ENCODE results near the gene ZNF274. TPM values are rescaled to one million over a fixed set of nuclear protein-coding genes. Genes with fewer than 3 reads are reported as not detected.
"Not testable (repeated sequence)": the region's sequence is repeated elsewhere in the genome, so short reads cannot be mapped to it uniquely, and the experiment has no call there.

The ZNF274 gene
- polyA plus RNA-seq, 1 donor, result 8.3 TPM

- no peak for DNase-seq (ENCODE audit: low read depth)
Measured at GRCh38 chr19:58212336-58213074, 29.6 kb downstream of the ZNF274 start.

GRCh38 chr19:58213075-58213369 is 30.2 kb downstream of the ZNF274 start:
- no peak for DNase-seq (ENCODE audit: low read depth)

DNA sequence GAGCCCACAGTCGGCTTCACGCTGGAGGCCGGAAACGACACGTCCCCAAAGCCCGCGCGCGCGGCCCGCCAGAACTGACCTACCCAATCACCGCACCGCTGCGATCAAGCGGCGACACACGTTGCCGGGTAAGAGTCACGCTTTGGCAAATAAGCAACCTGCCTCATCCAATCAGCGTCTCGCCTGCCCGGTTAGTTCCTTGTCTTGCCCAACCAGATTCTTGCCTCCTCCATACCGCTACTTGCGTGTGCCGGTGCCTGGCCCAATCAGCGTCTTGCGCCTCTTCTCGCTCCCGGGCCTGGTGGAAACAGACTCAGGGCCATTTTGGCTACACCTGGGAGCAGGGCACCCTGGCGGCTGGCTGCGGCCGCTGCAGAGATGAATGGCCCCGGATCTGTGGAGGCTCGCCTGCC is 34.2 kb downstream of the ZNF274 start:
- no peak for DNase-seq (ENCODE audit: low read depth)

GRCh38 chr19:58217607-58218391 is 34.9 kb downstream of the ZNF274 start:
- DNase-seq (ENCODE audit: low read depth), result no peak

- DNase-seq (ENCODE audit: low read depth), result no peak
Measured at GRCh38 chr19:58218899-58219298, 36.0 kb downstream of the ZNF274 start.

DNA sequence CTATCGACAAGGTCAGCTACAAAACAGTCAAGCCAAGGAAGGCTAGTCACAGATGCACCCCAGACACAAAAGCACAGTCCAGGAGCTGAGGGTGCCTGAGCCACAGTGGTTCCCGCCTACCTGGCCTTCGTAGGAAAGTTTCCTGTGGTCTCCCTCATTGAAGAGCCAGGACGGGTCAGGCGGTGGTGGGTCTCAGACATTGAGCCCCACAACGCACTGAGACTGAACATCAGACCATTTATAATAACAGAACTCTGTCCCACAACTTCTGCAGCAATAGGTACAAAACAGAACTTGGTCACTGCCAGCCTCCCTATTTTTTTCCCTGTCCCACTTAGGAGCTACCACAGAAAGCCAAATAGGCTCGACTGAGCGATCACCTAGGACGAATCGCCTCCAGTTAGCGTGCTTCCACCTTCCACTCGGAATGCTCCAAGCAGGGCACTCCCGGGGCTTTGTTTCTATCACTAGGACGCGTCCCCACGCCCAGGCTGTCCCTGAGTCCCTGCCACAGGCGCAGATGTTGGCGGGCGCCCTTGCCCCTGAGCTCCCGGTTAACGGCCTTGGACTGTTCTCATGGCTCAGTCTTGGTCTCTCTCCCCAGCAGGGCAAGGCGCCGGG is 45.2 kb downstream of the ZNF274 start:
- DNase-seq (ENCODE audit: low read depth), result no peak

- peak; percentile 9 for DNase-seq (ENCODE audit: low read depth)
Measured at GRCh38 chr19:58228585-58229254, 45.9 kb downstream of the ZNF274 start, which contains the start of gene ZNF544. Gene ZNF544 (plus strand): TSS chr19:58228914. CDS start chr19:58244024, 15,110 bp downstream.

DNA sequence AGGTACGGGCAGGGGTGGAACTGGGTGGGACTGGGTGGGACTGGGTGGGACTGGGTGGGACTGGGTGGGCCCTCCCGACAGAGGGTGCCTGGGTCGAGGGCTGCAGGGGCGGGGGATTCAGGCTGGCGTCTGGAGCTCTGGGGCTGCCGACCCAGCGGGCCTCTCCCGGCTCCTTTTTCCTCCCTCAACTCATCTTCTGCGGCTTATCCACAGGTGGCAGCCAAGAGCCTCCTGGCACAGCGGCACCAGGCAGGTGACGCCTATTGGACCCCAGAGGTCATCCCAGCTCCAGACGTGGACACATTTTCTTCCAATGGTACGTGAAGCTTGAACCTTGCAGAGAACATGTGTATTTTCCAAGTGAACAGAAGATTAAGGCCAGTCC is 46.4 kb downstream of the ZNF274 start:
- DNase-seq (ENCODE audit: low read depth), result no peak

- no peak for DNase-seq (ENCODE audit: low read depth)
Measured at GRCh38 chr19:58237324-58237723, 54.5 kb downstream of the ZNF274 start.

- DNase-seq (ENCODE audit: low read depth), result no peak
Measured at GRCh38 chr19:58243351-58243750, 60.5 kb downstream of the ZNF274 start.

DNA sequence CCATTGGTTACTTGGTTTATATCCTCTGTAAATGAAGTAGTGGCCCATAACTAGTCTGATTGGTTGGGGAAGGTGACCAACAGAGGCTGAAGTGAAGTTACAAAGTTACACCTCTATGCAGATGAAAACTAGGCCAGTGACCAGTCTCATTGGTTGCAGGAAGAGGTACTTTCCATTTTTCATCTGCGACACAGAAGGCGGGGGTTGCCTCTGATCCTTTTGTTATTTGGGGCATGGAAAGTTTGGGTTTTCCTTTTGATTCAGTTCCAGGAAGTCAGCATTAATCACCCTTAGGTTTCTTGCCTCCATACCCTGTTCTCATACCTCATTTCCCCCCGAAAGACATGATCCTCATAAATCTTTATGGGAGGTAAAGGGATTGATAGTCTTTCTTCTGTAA is 66.0 kb downstream of the ZNF274 start:
- DNase-seq (ENCODE audit: low read depth), result no peak

DNA sequence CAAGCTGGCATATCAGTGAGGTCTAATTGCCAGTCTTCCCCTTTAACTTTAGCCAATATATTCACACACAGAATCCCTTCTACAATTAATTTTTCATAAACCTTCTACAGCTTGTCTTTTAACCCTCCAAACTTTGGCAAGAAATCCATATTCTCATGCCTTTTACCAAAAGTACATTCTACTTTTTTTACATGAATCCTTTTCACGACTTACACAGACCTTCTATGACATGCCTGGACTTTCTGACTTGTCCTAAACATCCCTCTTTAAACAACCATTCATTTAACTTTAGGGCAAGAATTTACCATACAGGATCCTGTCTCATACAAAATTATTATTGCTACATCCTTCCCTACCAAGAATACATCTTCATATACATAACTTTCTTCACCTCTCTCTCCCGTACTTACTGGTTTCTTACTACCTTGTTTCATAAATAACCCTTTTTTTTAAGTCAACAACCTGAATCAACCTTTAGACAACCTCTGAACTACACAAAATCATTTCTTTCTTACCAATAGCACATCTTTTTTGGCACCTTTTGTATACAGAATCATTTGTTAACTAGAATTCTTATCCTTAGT is 69.3 kb downstream of the ZNF274 start:
- DNase-seq (ENCODE audit: low read depth), result no peak

DNA sequence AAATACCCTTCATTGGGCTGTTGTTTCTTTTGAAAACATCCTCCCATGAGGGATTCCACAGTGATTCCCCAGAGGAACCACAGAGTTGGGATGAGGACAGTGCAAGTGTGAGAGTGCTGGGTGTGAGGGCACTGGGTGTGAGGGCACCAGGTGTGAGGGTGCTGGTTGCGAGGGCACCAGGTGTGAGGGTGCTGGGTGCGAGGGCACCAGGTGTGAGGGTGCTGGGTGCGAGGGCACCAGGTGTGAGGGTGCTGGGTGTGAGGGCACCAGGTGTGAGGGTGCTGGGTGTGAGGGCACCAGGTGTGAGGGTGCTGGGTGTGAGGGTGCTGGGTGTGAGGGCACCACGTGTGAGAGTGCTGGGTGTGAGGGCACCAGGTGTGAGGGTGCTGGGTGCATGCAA is 75.4 kb downstream of the ZNF274 start:
- DNase-seq (ENCODE audit: low read depth), result not testable (repeated sequence)

GRCh38 chr19:58261600-58261967 is 78.7 kb downstream of the ZNF274 start:
- DNase-seq (ENCODE audit: low read depth), result no peak

GRCh38 chr19:58261968-58262921 is 79.4 kb downstream of the ZNF274 start:
- DNase-seq (ENCODE audit: low read depth), result no peak

- DNase-seq (ENCODE audit: low read depth), result no peak
Measured at GRCh38 chr19:58262922-58263296, 80.0 kb downstream of the ZNF274 start.

Other genes with a start within 250 kb of the ZNF274 start
- 10.5 TPM for gene ZNF418, start 247.7 kb upstream of the ZNF274 start, polyA plus RNA-seq (ENCODE audit: insufficient read length)
- gene ZNF256, start 235.4 kb upstream of the ZNF274 start, polyA plus RNA-seq (ENCODE audit: insufficient read length), result 6.0 TPM
- 1.5 TPM for gene C19orf18, start 208.5 kb upstream of the ZNF274 start, polyA plus RNA-seq (ENCODE audit: insufficient read length)
- 10.5 TPM for gene ZNF606, start 180.2 kb upstream of the ZNF274 start, polyA plus RNA-seq (ENCODE audit: insufficient read length)
- gene ZSCAN1, start 149.0 kb upstream of the ZNF274 start, polyA plus RNA-seq (ENCODE audit: insufficient read length), result 0.91 TPM
- 12.5 TPM for gene ZNF135, start 123.8 kb upstream of the ZNF274 start, polyA plus RNA-seq (ENCODE audit: insufficient read length)
- gene ZSCAN18, start 84.8 kb upstream of the ZNF274 start, polyA plus RNA-seq (ENCODE audit: insufficient read length), result 51.1 TPM
- gene ZNF329, start 32.3 kb upstream of the ZNF274 start, polyA plus RNA-seq (ENCODE audit: insufficient read length), result 10.6 TPM
- 14.6 TPM for gene ZNF544, start 45.9 kb downstream of the ZNF274 start, polyA plus RNA-seq (ENCODE audit: insufficient read length)
- 5.3 TPM for gene ZNF8, start 95.9 kb downstream of the ZNF274 start, polyA plus RNA-seq (ENCODE audit: insufficient read length)
- gene ERVK3-1, start 122.3 kb downstream of the ZNF274 start, polyA plus RNA-seq (ENCODE audit: insufficient read length), result 33.6 TPM
- 2.7 TPM for gene ZSCAN22, start 143.9 kb downstream of the ZNF274 start, polyA plus RNA-seq (ENCODE audit: insufficient read length)
- gene A1BG, start 170.4 kb downstream of the ZNF274 start, polyA plus RNA-seq (ENCODE audit: insufficient read length), result 3.6 TPM
- 2.4 TPM for gene ZNF497, start 179.7 kb downstream of the ZNF274 start, polyA plus RNA-seq (ENCODE audit: insufficient read length)
- gene ZNF837, start 198.0 kb downstream of the ZNF274 start, polyA plus RNA-seq (ENCODE audit: insufficient read length), result 1.9 TPM
- gene RPS5, start 204.2 kb downstream of the ZNF274 start, polyA plus RNA-seq (ENCODE audit: insufficient read length), result 1,975 TPM
- not detected for gene RNF225, start 212.6 kb downstream of the ZNF274 start, polyA plus RNA-seq (ENCODE audit: insufficient read length)
- 4.4 TPM for gene ZNF584, start 225.6 kb downstream of the ZNF274 start, polyA plus RNA-seq (ENCODE audit: insufficient read length)